Measurements from ENCODE around the gene REC8.

REC8 gene

DNA sequence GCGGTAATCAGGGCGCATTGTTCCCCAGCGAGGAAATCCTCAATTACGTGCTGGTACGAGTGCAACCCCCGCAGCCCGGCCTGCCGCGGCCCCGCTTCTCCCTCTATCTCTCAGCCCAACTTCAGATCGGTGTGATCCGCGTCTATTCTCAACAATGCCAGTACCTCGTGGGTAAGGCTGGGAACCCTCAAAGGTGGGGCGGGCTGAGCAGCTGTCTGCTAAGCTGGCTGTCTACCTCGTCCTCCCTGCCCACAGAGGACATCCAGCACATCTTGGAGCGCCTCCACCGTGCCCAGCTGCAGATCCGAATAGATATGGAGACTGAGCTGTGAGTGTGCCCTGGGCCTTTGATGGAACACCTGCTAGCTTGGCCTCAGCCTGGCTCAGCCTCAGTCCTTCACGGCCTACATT, 996 bp downstream of the REC8 start:
- Histone ChIP-seq H2AFZ (ENCODE audit: low read depth, low read length, severe bottlenecking) (no peak overlapping the region), H3K27me3 (ENCODE audit: low read length) (no peaks in the 10 kb centered on the region), H3K36me3 (ENCODE audit: low read length) (no peaks in the 10 kb centered on the region), H3K27ac (ENCODE audit: low read depth, low read length) (no peak overlapping the region), H3K79me2 (ENCODE audit: insufficient read depth, low read length) (no peaks in the 10 kb centered on the region), H3K4me3 (ENCODE audit: insufficient read depth, low read length, poor library complexity, severe bottlenecking) (no peak overlapping the region), H3K9ac (ENCODE audit: low read length) (no peak overlapping the region), H3F3A (ENCODE audit: insufficient read depth) (no peaks in the 10 kb centered on the region), H3K9me3 (ENCODE audit: insufficient read depth, low read length) (no peaks in the 10 kb centered on the region), H3K9me2 (replicated peaks; ENCODE audit: insufficient read depth, low read length) (no peaks in the 10 kb centered on the region), H4K20me1 (ENCODE audit: low read depth, low read length) (no peaks in the 10 kb centered on the region), H3K4me2 (ENCODE audit: low read depth, low read length, poor library complexity, severe bottlenecking) (no peak overlapping the region)
- TF ChIP-seq EZH2phosphoT487 (conservative IDR thresholded peaks at IDR 0.05; ENCODE audit: low read length), result no peak
- TF ChIP-seq, protein P1, sequence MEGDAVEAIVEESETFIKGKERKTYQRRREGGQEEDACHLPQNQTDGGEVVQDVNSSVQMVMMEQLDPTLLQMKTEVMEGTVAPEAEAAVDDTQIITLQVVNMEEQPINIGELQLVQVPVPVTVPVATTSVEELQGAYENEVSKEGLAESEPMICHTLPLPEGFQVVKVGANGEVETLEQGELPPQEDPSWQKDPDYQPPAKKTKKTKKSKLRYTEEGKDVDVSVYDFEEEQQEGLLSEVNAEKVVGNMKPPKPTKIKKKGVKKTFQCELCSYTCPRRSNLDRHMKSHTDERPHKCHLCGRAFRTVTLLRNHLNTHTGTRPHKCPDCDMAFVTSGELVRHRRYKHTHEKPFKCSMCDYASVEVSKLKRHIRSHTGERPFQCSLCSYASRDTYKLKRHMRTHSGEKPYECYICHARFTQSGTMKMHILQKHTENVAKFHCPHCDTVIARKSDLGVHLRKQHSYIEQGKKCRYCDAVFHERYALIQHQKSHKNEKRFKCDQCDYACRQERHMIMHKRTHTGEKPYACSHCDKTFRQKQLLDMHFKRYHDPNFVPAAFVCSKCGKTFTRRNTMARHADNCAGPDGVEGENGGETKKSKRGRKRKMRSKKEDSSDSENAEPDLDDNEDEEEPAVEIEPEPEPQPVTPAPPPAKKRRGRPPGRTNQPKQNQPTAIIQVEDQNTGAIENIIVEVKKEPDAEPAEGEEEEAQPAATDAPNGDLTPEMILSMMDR (IDR thresholded peaks at IDR 0.05; ENCODE audit: insufficient read depth, low read length, poor library complexity, severe bottlenecking), result no peak

- H3F3A ChIP-seq (ENCODE audit: insufficient read depth), result no peaks in the 10 kb centered on the region
- no peaks in the 10 kb centered on the region for H3K79me2 ChIP-seq (ENCODE audit: insufficient read depth, low read length)
- H4K20me1 ChIP-seq (ENCODE audit: low read depth, low read length), result no peaks in the 10 kb centered on the region
- no peak overlapping the region for H3K4me3 ChIP-seq (ENCODE audit: insufficient read depth, low read length, poor library complexity, severe bottlenecking)
- H3K36me3 ChIP-seq (ENCODE audit: low read length), result no peaks in the 10 kb centered on the region
- TF ChIP-seq, protein P1 (IDR thresholded peaks at IDR 0.05; ENCODE audit: insufficient read depth, low read length, poor library complexity, severe bottlenecking), result no peak
- TF ChIP-seq EZH2phosphoT487 (conservative IDR thresholded peaks at IDR 0.05; ENCODE audit: low read length), result no peak
- no peaks in the 10 kb centered on the region for H3K9me2 ChIP-seq (replicated peaks; ENCODE audit: insufficient read depth, low read length)
- H2AFZ ChIP-seq (ENCODE audit: low read depth, low read length, severe bottlenecking), result no peak overlapping the region
- no peak overlapping the region for H3K9ac ChIP-seq (ENCODE audit: low read length)
- no peak overlapping the region for H3K4me2 ChIP-seq (ENCODE audit: low read depth, low read length, poor library complexity, severe bottlenecking)
- no peaks in the 10 kb centered on the region for H3K9me3 ChIP-seq (ENCODE audit: insufficient read depth, low read length)
- H3K27me3 ChIP-seq (ENCODE audit: low read length), result no peaks in the 10 kb centered on the region
- no peak overlapping the region for H3K27ac ChIP-seq (ENCODE audit: low read depth, low read length)
These were observed 4.7 kb downstream of the REC8 start for GRCh38 chr14:24176599-24176998.

DNA sequence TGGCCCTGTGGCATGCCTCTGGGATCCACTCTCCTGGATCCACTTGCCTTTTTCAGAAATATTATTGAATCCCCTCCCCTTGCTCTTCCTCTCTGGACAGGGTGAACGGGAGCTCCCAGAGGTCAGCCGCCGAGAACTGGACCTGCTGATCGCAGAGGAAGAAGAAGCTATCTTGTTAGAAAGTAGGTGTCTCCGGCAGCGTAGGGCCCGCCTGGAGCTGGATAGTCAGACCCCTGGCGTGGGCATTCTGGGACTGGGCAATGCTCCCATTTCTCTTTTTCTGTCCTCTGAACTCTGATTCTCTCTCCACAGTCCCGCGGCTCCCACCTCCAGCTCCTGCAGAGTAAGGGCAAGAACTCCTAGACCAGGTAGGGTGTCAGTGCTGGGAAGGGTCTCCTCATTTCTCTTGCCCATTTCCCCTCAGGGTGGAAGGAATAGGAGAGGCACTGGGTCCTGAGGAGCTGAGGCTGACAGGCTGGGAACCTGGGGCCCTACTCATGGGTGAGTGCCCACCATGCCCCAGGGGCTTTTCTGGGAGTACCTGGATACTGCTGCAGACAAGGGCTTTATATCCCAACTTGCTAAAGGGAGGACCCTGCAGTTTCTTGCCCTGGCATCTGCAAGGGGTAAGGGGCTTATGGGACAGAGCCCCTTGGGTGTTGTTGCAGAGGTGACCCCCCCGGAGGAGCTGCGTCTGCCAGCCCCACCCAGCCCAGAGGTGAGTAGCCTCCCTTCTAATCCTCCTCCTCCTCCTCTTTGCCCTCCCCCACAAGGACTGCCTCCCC, 5.4 kb downstream of the REC8 start:
- H3K4me3 ChIP-seq (ENCODE audit: insufficient read depth, low read length, poor library complexity, severe bottlenecking), result no peak overlapping the region
- H3K36me3 ChIP-seq (ENCODE audit: low read length), result no peaks in the 10 kb centered on the region
- no peaks in the 10 kb centered on the region for H3K9me2 ChIP-seq (replicated peaks; ENCODE audit: insufficient read depth, low read length)
- no peaks in the 10 kb centered on the region for H3F3A ChIP-seq (ENCODE audit: insufficient read depth)
- H3K9ac ChIP-seq (ENCODE audit: low read length), result no peak overlapping the region
- TF ChIP-seq EZH2phosphoT487 (conservative IDR thresholded peaks at IDR 0.05; ENCODE audit: low read length), result no peak
- TF ChIP-seq, protein P1 (IDR thresholded peaks at IDR 0.05; ENCODE audit: insufficient read depth, low read length, poor library complexity, severe bottlenecking), result no peak
- no peaks in the 10 kb centered on the region for H3K27me3 ChIP-seq (ENCODE audit: low read length)
- no peak overlapping the region for H3K27ac ChIP-seq (ENCODE audit: low read depth, low read length)
- no peak overlapping the region for H2AFZ ChIP-seq (ENCODE audit: low read depth, low read length, severe bottlenecking)
- H4K20me1 ChIP-seq (ENCODE audit: low read depth, low read length), result no peaks in the 10 kb centered on the region
- no peak overlapping the region for H3K4me2 ChIP-seq (ENCODE audit: low read depth, low read length, poor library complexity, severe bottlenecking)
- no peaks in the 10 kb centered on the region for H3K9me3 ChIP-seq (ENCODE audit: insufficient read depth, low read length)
- H3K79me2 ChIP-seq (ENCODE audit: insufficient read depth, low read length), result no peaks in the 10 kb centered on the region
